H1 (cell line): ENCODE results near the gene NR0B2.

Source experiments
- CBX8 ChIP-seq: fragments of 300-800, 300-1000 bp; sonication (generic); IDR thresholded peaks from 2 replicates; pipeline ENCODE4 v1.7.1; 2016; ENCODE audit warnings: low read depth, low read length, borderline replicate concordance
- CTCF ChIP-seq, 3 experiments: IDR thresholded peaks; 1 replicate in 2 of 3; 2 replicates in 1 of 3; pipeline versions ENCODE4 v1.5.1 to v1.6.1; 2011; ENCODE audit warnings: low read length in 3 of 3, mild to moderate bottlenecking in 3 of 3, inconsistent platforms in 2 of 3, low read depth in 1 of 3, moderate library complexity in 1 of 3; ENCODE audit not compliant: insufficient read depth in 1 of 3; ENCODE audit errors: control extremely low read depth in 1 of 3
- EGR1 ChIP-seq: IDR thresholded peaks from 2 replicates; pipeline ENCODE4 v1.6.1; 2011; ENCODE audit warnings: low read depth, low read length, borderline replicate concordance
- KDM1A ChIP-seq: fragments of 200-600, 300-600 bp; sonication (generic); IDR thresholded peaks from 2 replicates; pipeline ENCODE4 v1.7.1; 2016; ENCODE audit warnings: mild to moderate bottlenecking, low read length, borderline replicate concordance
- POLR2A ChIP-seq, 2 experiments: IDR thresholded peaks; 1 replicate in 1 of 2; 2 replicates in 1 of 2; pipeline ENCODE4 v1.6.1; 2011; ENCODE audit warnings: low read depth in 2 of 2, low read length in 2 of 2, mild to moderate bottlenecking in 2 of 2; ENCODE audit errors: control extremely low read depth in 1 of 2
- POLR2AphosphoS5 ChIP-seq: IDR thresholded peaks from 2 replicates; pipeline ENCODE4 v1.6.1; 2011; ENCODE audit warnings: low read depth, low read length
- SRF ChIP-seq: IDR thresholded peaks from 2 replicates; pipeline ENCODE4 v1.6.1; 2011; ENCODE audit warnings: mild to moderate bottlenecking, low read depth, low read length, moderate library complexity

- TF ChIP-seq KDM1A (no peak), SRF (no peak), CTCF (IDR thresholded peaks at IDR 0.05; ENCODE audit: control extremely low read depth in 1 of 3, insufficient read depth in 1 of 3, low read depth in 1 of 3, low read length in 3 of 3) (no peak), CBX8 (no peak), POLR2A (IDR thresholded peaks at IDR 0.05; ENCODE audit: control extremely low read depth in 1 of 2, low read depth in 2 of 2, low read length in 2 of 2) (no peak), POLR2AphosphoS5 (no peak), EGR1 (no peak)
Measured at GRCh38 chr1:26946270-26946669, 32.5 kb upstream of the NR0B2 start.
